WTC11 (cell line): ENCODE measurements around the gene SNRNP35.

ENCODE experiments used
- CBFB ChIP-seq: sonication (generic); formaldehyde crosslinking; IDR thresholded peaks from 2 replicates; pipeline ENCODE4 v1.8.1; 2022; ENCODE audit warnings: mild to moderate bottlenecking, low read depth, missing genetic modification reagents
- CREB1 ChIP-seq: sonication (generic); formaldehyde crosslinking; IDR thresholded peaks from 2 replicates; pipeline ENCODE4 v1.8.0; 2023; ENCODE audit warnings: mild to moderate bottlenecking, missing genetic modification reagents
- ETV6 ChIP-seq: sonication (generic); formaldehyde crosslinking; IDR thresholded peaks from 2 replicates; pipeline ENCODE4 v1.8.1; 2022; ENCODE audit warnings: mild to moderate bottlenecking, missing genetic modification reagents
- ZBTB43 ChIP-seq: sonication (generic); formaldehyde crosslinking; IDR thresholded peaks from 2 replicates; pipeline ENCODE4 v1.8.1; 2023; ENCODE audit warnings: mild to moderate bottlenecking, missing genetic modification reagents
- ZNF425 ChIP-seq: fragments of 250-450 bp; sonication (Bioruptor Pico); conservative IDR thresholded peaks from 2 replicates; pipeline ENCODE4 v1.9.0; 2021; ENCODE audit warnings: mild to moderate bottlenecking
- TF ChIP-seq, protein P1 (sequence below): fragments of 200-600 bp; IDR thresholded peaks from 2 replicates; pipeline ENCODE4 v1.8.0; 2022; ENCODE audit warnings: antibody characterized with exemption

- TF ChIP-seq, protein P1, sequence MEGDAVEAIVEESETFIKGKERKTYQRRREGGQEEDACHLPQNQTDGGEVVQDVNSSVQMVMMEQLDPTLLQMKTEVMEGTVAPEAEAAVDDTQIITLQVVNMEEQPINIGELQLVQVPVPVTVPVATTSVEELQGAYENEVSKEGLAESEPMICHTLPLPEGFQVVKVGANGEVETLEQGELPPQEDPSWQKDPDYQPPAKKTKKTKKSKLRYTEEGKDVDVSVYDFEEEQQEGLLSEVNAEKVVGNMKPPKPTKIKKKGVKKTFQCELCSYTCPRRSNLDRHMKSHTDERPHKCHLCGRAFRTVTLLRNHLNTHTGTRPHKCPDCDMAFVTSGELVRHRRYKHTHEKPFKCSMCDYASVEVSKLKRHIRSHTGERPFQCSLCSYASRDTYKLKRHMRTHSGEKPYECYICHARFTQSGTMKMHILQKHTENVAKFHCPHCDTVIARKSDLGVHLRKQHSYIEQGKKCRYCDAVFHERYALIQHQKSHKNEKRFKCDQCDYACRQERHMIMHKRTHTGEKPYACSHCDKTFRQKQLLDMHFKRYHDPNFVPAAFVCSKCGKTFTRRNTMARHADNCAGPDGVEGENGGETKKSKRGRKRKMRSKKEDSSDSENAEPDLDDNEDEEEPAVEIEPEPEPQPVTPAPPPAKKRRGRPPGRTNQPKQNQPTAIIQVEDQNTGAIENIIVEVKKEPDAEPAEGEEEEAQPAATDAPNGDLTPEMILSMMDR: no peak
- TF ChIP-seq ZNF425 (CRISPR knock-in tag) (no peak), ZBTB43 (CRISPR knock-in tag) (no peak), CBFB (no peak), CREB1 (CRISPR knock-in tag) (no peak), ETV6 (CRISPR knock-in tag) (no peak)
Observed at GRCh38 chr12:123497065-123497464, 39.1 kb downstream of the SNRNP35 start.
